Measurements from ENCODE around the gene BRPF1.

The BRPF1 gene

GRCh38 chr3:9792405-9793160 lies 61.0 kb downstream of the BRPF1 start, which contains the start of the genes ARPC4 and TADA3:
ARPC4 (plus strand) TSS chr3:9793082; CDS start chr3:9793122, 40 bp downstream.
TADA3 (minus strand) TSS chr3:9792473; CDS start chr3:9791466, 1,007 bp downstream.
- DNase-seq: peak; percentile 90 to 98 (median 96)

DNA sequence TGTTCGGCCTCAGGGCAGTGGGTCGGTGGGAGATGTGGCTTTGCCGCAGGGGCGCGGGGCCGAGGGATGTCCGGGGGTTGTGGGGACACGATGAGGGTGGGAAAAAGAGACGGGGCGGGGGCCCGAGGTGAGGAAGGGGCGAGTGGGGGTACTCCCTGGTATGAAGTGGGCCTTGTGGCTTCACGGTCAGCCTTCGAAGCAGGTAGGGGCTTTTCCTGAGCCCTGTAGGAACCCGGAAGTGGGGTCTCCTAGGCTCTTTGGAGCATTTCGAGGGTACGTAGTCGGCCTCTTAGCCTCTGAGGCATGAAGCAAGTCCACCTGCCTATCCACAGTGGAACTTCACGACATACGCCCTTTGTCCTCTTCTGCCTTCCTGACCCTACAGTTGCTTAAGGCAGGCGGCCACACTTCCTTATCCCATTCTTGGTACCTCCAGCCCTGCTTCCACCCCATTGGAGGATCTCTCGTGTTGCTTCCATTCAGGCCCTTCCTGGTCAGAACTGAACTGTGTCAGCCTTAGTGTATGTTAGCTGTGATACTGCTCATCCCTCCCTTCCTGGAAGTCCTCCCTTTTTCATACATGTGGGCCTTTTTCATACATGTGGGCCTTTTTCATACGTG lies 61.7 kb downstream of the BRPF1 start:
- peak in 1 of 14 donors; percentile 56 for DNase-seq

GRCh38 chr3:9794400-9794799 lies 62.9 kb downstream of the BRPF1 start:
- DNase-seq: no peak

GRCh38 chr3:9795207-9795606 lies 63.7 kb downstream of the BRPF1 start:
- no peak for DNase-seq

GRCh38 chr3:9797196-9797945 lies 65.8 kb downstream of the BRPF1 start:
- no peak for DNase-seq

Data from C1 segment of cervical spinal cord (tissue), 14 donors.